Measurements from ENCODE around the gene NUP62.
"Not testable (repeated sequence)": the region's sequence is repeated elsewhere in the genome, so short reads cannot be mapped to it uniquely, and the experiment has no call there.

NUP62 gene

GRCh38 chr19:49929121-49929610 lies at the start of gene NUP62, which contains the start of gene ATF5:
Gene NUP62, minus strand, starts transcription at chr19:49929504. Its CDS starts 19,697 bp downstream, at chr19:49909807.
Gene ATF5, plus strand, starts transcription at chr19:49929205. Its CDS starts 1,646 bp downstream, at chr19:49930851.
- DNase-seq (ENCODE audit: low spot score), result peak; percentile 86

GRCh38 chr19:49978324-49978723 lies 49.0 kb upstream of the NUP62 start:
- no peak for DNase-seq (ENCODE audit: low spot score)

- DNase-seq (ENCODE audit: low spot score), result no peak
These were observed 48.6 kb upstream of the NUP62 start for GRCh38 chr19:49977881-49978280.

- no peak for DNase-seq (ENCODE audit: low spot score)
These were observed 47.8 kb upstream of the NUP62 start for GRCh38 chr19:49977076-49977475.

GRCh38 chr19:49976496-49976895 lies 47.2 kb upstream of the NUP62 start:
- DNase-seq (ENCODE audit: low spot score), result no peak

GRCh38 chr19:49975051-49975450 lies 45.7 kb upstream of the NUP62 start:
- no peak for DNase-seq (ENCODE audit: low spot score)

GRCh38 chr19:49973987-49974386 lies 44.7 kb upstream of the NUP62 start:
- DNase-seq (ENCODE audit: low spot score), result no peak

- no peak for DNase-seq (ENCODE audit: low spot score)
These were observed 43.5 kb upstream of the NUP62 start for GRCh38 chr19:49972841-49973240.

- DNase-seq (ENCODE audit: low spot score), result no peak
These were observed 42.7 kb upstream of the NUP62 start for GRCh38 chr19:49971991-49972411.

- DNase-seq (ENCODE audit: low spot score), result not testable (repeated sequence)
These were observed 40.1 kb upstream of the NUP62 start for GRCh38 chr19:49969355-49969754.

GRCh38 chr19:49968279-49968922 lies 39.1 kb upstream of the NUP62 start:
- DNase-seq (ENCODE audit: low spot score), result no peak

GRCh38 chr19:49960980-49961379 lies 31.7 kb upstream of the NUP62 start, which contains the start of gene SIGLEC11:
Gene SIGLEC11, minus strand, starts transcription at chr19:49961172. Its CDS starts 91 bp downstream, at chr19:49961081.
- DNase-seq (ENCODE audit: low spot score), result not testable (repeated sequence)

- DNase-seq (ENCODE audit: low spot score), result not testable (repeated sequence)
These were observed 30.6 kb upstream of the NUP62 start for GRCh38 chr19:49959892-49960291.

- not testable (repeated sequence) for DNase-seq (ENCODE audit: low spot score)
These were observed 29.3 kb upstream of the NUP62 start for GRCh38 chr19:49958596-49958995.

GRCh38 chr19:49958144-49958543 lies 28.8 kb upstream of the NUP62 start:
- DNase-seq (ENCODE audit: low spot score), result not testable (repeated sequence)

GRCh38 chr19:49957262-49957915 lies 28.1 kb upstream of the NUP62 start:
- no peak for DNase-seq (ENCODE audit: low spot score)

- DNase-seq (ENCODE audit: low spot score), result no peak
These were observed 26.8 kb upstream of the NUP62 start for GRCh38 chr19:49956115-49956495.

GRCh38 chr19:49954933-49955332 lies 25.6 kb upstream of the NUP62 start:
- DNase-seq (ENCODE audit: low spot score), result no peak

GRCh38 chr19:49954092-49954829 lies 25.0 kb upstream of the NUP62 start:
- DNase-seq (ENCODE audit: low spot score), result no peak

GRCh38 chr19:49953416-49953815 lies 24.1 kb upstream of the NUP62 start:
- no peak for DNase-seq (ENCODE audit: low spot score)

GRCh38 chr19:49952906-49953305 lies 23.6 kb upstream of the NUP62 start:
- DNase-seq (ENCODE audit: low spot score), result no peak

- no peak for DNase-seq (ENCODE audit: low spot score)
These were observed 23.2 kb upstream of the NUP62 start for GRCh38 chr19:49952479-49952836.
